Osteoblast (primary cell): Measurements from ENCODE around the gene SRSF3. TPM values are rescaled to one million over a fixed set of nuclear protein-coding genes. Genes with fewer than 3 reads are reported as not detected.
"Not testable (repeated sequence)": the region's sequence is repeated elsewhere in the genome, so short reads cannot be mapped to it uniquely, and the experiment has no call there.

Source experiments
- DNase-seq: peaks from one replicate; pipeline ENCODE4 v3.0.0; 2011; ENCODE audit warnings: low spot score, mixed read lengths; ENCODE audit not compliant: insufficient read length; ENCODE audit errors: missing footprints
- H2AFZ ChIP-seq: 2 replicates; pipeline ENCODE4 v1.6.0; 2011; ENCODE audit warnings: mild to moderate bottlenecking, low read length
- H3K27ac ChIP-seq: 2 replicates; pipeline ENCODE4 v1.5.1; 2011; ENCODE audit warnings: mild to moderate bottlenecking, low read depth, low read length, moderate library complexity
- H3K27me3 ChIP-seq: 2 replicates; pipeline ENCODE4 v1.6.0; 2012; ENCODE audit warnings: mild to moderate bottlenecking, control low read depth, inconsistent platforms, low read length, moderate library complexity; ENCODE audit not compliant: insufficient read depth
- H3K36me3 ChIP-seq: 2 replicates; pipeline ENCODE4 v1.5.1; 2011; ENCODE audit warnings: mild to moderate bottlenecking, low read length, control low read depth, moderate library complexity; ENCODE audit not compliant: insufficient read depth
- H3K4me1 ChIP-seq: 2 replicates; pipeline ENCODE4 v1.5.1; 2011; ENCODE audit warnings: mild to moderate bottlenecking, low read length, control low read depth, moderate library complexity; ENCODE audit not compliant: insufficient read depth
- H3K4me2 ChIP-seq: 2 replicates; pipeline ENCODE4 v1.6.0; 2011; ENCODE audit warnings: mild to moderate bottlenecking, low read length; ENCODE audit not compliant: insufficient read depth
- H3K4me3 ChIP-seq: fragments of 200-600 bp; sonication (generic); 3 replicates; pipeline ENCODE4 v1.5.1; 2012; ENCODE audit warnings: mild to moderate bottlenecking, low read length, inconsistent platforms; ENCODE audit not compliant: insufficient read depth
- H3K79me2 ChIP-seq: 2 replicates; pipeline ENCODE4 v1.6.0; 2012; ENCODE audit warnings: mild to moderate bottlenecking, low read length, control low read depth, inconsistent platforms; ENCODE audit not compliant: insufficient read depth
- H3K9me3 ChIP-seq: 2 replicates; pipeline ENCODE4 v1.5.1; 2011; ENCODE audit warnings: low read depth, low read length, control low read depth
- H4K20me1 ChIP-seq: 2 replicates; pipeline ENCODE4 v1.6.0; 2012; ENCODE audit warnings: mild to moderate bottlenecking, low read length, control low read depth; ENCODE audit not compliant: insufficient read depth
- total RNA-seq: library from RNA; depleted of rRNA; stranded (reverse); fragments of >200 nt; gene quantifications from 2 replicates; pipeline ENCODE4 v1.2.3, GENCODE V29; 2012
- TF ChIP-seq, protein P1 (sequence below): IDR thresholded peaks from 2 replicates; pipeline ENCODE4 v1.5.1; 2011; ENCODE audit warnings: mild to moderate bottlenecking, low read depth, low read length, moderate library complexity; ENCODE audit errors: extremely low read depth

Gene SRSF3
- total RNA-seq, 1 donor = 289 TPM

GRCh38 chr6:36581716-36582115 is 12.4 kb upstream of the SRSF3 start:
- peaks cover 38% of the 10 kb centered on the region for H3K4me1 ChIP-seq

DNA sequence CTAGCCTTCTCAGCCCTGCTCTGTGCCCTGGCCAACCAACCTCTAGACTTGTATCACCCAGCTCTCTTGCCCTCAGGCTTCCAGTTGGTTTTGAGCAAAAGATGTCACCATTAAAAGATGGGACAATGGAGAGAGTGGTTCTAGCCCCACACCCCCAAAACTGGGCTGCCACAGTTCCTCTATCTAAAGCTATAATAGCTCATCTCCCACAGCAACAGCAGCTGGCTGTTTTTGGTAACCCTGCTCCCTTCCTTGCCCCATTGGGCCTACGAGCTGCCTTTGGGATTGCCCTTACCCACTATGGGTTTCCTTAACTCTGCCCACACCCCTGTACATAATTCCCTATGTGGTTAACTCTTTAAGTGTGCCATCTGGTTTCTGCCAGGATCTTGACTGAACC is 7.6 kb upstream of the SRSF3 start:
- Histone ChIP-seq H3K4me2 (no peak overlapping the region), H4K20me1 (no peaks in the 10 kb centered on the region), H3K79me2 (peaks cover 3% of the 10 kb centered on the region), H3K27ac (no peak overlapping the region), H2AFZ (peak overlapping the region; percentile 25), H3K4me3 (no peak overlapping the region), H3K9me3 (no peaks in the 10 kb centered on the region), H3K27me3 (no peaks in the 10 kb centered on the region), H3K36me3 (no peaks in the 10 kb centered on the region), H3K4me1 (peaks cover 11% of the 10 kb centered on the region)
- TF ChIP-seq, protein P1, sequence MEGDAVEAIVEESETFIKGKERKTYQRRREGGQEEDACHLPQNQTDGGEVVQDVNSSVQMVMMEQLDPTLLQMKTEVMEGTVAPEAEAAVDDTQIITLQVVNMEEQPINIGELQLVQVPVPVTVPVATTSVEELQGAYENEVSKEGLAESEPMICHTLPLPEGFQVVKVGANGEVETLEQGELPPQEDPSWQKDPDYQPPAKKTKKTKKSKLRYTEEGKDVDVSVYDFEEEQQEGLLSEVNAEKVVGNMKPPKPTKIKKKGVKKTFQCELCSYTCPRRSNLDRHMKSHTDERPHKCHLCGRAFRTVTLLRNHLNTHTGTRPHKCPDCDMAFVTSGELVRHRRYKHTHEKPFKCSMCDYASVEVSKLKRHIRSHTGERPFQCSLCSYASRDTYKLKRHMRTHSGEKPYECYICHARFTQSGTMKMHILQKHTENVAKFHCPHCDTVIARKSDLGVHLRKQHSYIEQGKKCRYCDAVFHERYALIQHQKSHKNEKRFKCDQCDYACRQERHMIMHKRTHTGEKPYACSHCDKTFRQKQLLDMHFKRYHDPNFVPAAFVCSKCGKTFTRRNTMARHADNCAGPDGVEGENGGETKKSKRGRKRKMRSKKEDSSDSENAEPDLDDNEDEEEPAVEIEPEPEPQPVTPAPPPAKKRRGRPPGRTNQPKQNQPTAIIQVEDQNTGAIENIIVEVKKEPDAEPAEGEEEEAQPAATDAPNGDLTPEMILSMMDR = no peak
- no peak for DNase-seq

More at GRCh38 chr6:36581716-36582115, 12.4 kb upstream of the SRSF3 start:
- no peak for DNase-seq
- no peaks in the 10 kb centered on the region for H4K20me1 ChIP-seq
- H3K27me3 ChIP-seq = no peaks in the 10 kb centered on the region
- TF ChIP-seq, protein P1 = no peak
- no peaks in the 10 kb centered on the region for H3K36me3 ChIP-seq
- no peaks in the 10 kb centered on the region for H3K9me3 ChIP-seq
- no peak overlapping the region for H3K27ac ChIP-seq
- H3K4me2 ChIP-seq = no peak overlapping the region
- H2AFZ ChIP-seq = no peak overlapping the region
- H3K4me3 ChIP-seq = no peak overlapping the region
- no peaks in the 10 kb centered on the region for H3K79me2 ChIP-seq

- Histone ChIP-seq H3K4me1 (peaks cover 19% of the 10 kb centered on the region), H3K79me2 (peaks cover 13% of the 10 kb centered on the region)
- H4K20me1 ChIP-seq, H3K9me3 ChIP-seq, H3K4me2 ChIP-seq, H3K4me3 ChIP-seq, H3K27me3 ChIP-seq, H3K36me3 ChIP-seq, H2AFZ ChIP-seq, DNase-seq, H3K27ac ChIP-seq: not testable (repeated sequence)
Measured at GRCh38 chr6:36589025-36589400, 5.1 kb upstream of the SRSF3 start.

- Histone ChIP-seq H3K4me2 (peak overlapping the region; percentile 55), H2AFZ (peak overlapping the region; percentile 75)
- DNase-seq = peak; percentile 92
Measured at GRCh38 chr6:36590237-36590636, 3.9 kb upstream of the SRSF3 start.

More at GRCh38 chr6:36590237-36590636, 3.9 kb upstream of the SRSF3 start:
- peak overlapping the region; percentile 7 for H3K27ac ChIP-seq
- H3K79me2 ChIP-seq = peaks cover 24% of the 10 kb centered on the region
- H3K27me3 ChIP-seq = no peaks in the 10 kb centered on the region
- peaks cover 9% of the 10 kb centered on the region for H4K20me1 ChIP-seq
- H3K36me3 ChIP-seq = no peaks in the 10 kb centered on the region
- peaks cover 17% of the 10 kb centered on the region for H3K4me1 ChIP-seq
- no peak overlapping the region for H3K4me3 ChIP-seq
- H3K9me3 ChIP-seq = no peaks in the 10 kb centered on the region
- TF ChIP-seq, protein P1 = no peak
